Stimulated activated CD8-positive, alpha-beta memory T cell treated with anti-CD3 and anti-CD28 coated beads, Interleukin-12 subunit alpha, Interleukin-12 subunit beta, amount 100 ng/mL, for 24 hours (primary cell): ENCODE data around the gene TRPC6.

Source experiments
- DNase-seq: peaks from one replicate; pipeline ENCODE4 v3.0.0-alpha.2; 2020; ENCODE audit errors: extremely low read depth

The TRPC6 gene

GRCh38 chr11:101583251-101584128 lies at the start of gene TRPC6:
TRPC6 (minus strand) TSS chr11:101584007; CDS start chr11:101583503, 504 bp downstream.
- DNase-seq: no peak

GRCh38 chr11:101620026-101620425 lies 36.2 kb upstream of the TRPC6 start:
- DNase-seq: no peak

- DNase-seq: no peak
These were observed 34.9 kb upstream of the TRPC6 start for GRCh38 chr11:101618709-101619108.

GRCh38 chr11:101617735-101618332 lies 34.0 kb upstream of the TRPC6 start:
- no peak for DNase-seq

- no peak for DNase-seq
These were observed 28.7 kb upstream of the TRPC6 start for GRCh38 chr11:101612481-101612880.

GRCh38 chr11:101600924-101601323 lies 17.1 kb upstream of the TRPC6 start:
- no peak for DNase-seq

GRCh38 chr11:101586965-101587364 lies 3.2 kb upstream of the TRPC6 start:
- DNase-seq: no peak

GRCh38 chr11:101584655-101585054 lies 848 bp upstream of the TRPC6 start:
- no peak for DNase-seq

GRCh38 chr11:101584129-101584515 lies 315 bp upstream of the TRPC6 start:
- DNase-seq: no peak

GRCh38 chr11:101582989-101583250 lies 887 bp downstream of the TRPC6 start:
- no peak for DNase-seq

GRCh38 chr11:101582236-101582988 lies 1.4 kb downstream of the TRPC6 start:
- DNase-seq: no peak

GRCh38 chr11:101577461-101577860 lies 6.3 kb downstream of the TRPC6 start:
- no peak for DNase-seq

GRCh38 chr11:101576456-101576855 lies 7.4 kb downstream of the TRPC6 start:
- DNase-seq: no peak

- no peak for DNase-seq
These were observed 8.9 kb downstream of the TRPC6 start for GRCh38 chr11:101574886-101575285.

- DNase-seq: no peak
These were observed 16.7 kb downstream of the TRPC6 start for GRCh38 chr11:101567071-101567470.

GRCh38 chr11:101566626-101567025 lies 17.2 kb downstream of the TRPC6 start:
- DNase-seq: no peak

GRCh38 chr11:101563166-101563565 lies 20.6 kb downstream of the TRPC6 start:
- no peak for DNase-seq

- no peak for DNase-seq
These were observed 28.4 kb downstream of the TRPC6 start for GRCh38 chr11:101555366-101555765.

GRCh38 chr11:101553891-101554292 lies 29.9 kb downstream of the TRPC6 start:
- no peak for DNase-seq

GRCh38 chr11:101552888-101553287 lies 30.9 kb downstream of the TRPC6 start:
- DNase-seq: no peak

- no peak for DNase-seq
These were observed 55.3 kb downstream of the TRPC6 start for GRCh38 chr11:101528541-101528940.

- no peak for DNase-seq
These were observed 60.1 kb downstream of the TRPC6 start for GRCh38 chr11:101523634-101524260.
